GM19043 (cell line): ENCODE results near the gene TXNL4B.
A peak's percentile ranks its signal among the peaks of the same experiment; 100 is the strongest.
"Not testable (repeated sequence)": the region's sequence is repeated elsewhere in the genome, so short reads cannot be mapped to it uniquely, and the experiment has no call there.

Experiments
- ATAC-seq: cut with Tn5 transposase; IDR thresholded peaks from one replicate; pipeline ENCODE4 v1.9.1; 2021; ENCODE audit warnings: low read depth; ENCODE audit not compliant: unreplicated experiment

TXNL4B gene

GRCh38 chr16:72076991-72077706 lies 16.3 kb downstream of the TXNL4B start:
- ATAC-seq, result not testable (repeated sequence)

GRCh38 chr16:72075067-72075466 lies 18.4 kb downstream of the TXNL4B start:
- not testable (repeated sequence) for ATAC-seq

- ATAC-seq, result no peak
Measured at GRCh38 chr16:72073560-72074230, 19.7 kb downstream of the TXNL4B start.

- ATAC-seq, result no peak
Measured at GRCh38 chr16:72072514-72073342, 20.7 kb downstream of the TXNL4B start.

GRCh38 chr16:72068930-72069329 lies 24.5 kb downstream of the TXNL4B start:
- no peak for ATAC-seq

GRCh38 chr16:72066747-72067146 lies 26.7 kb downstream of the TXNL4B start:
- peak; percentile 56 for ATAC-seq

GRCh38 chr16:72064361-72064894 lies 29.0 kb downstream of the TXNL4B start:
- no peak for ATAC-seq

GRCh38 chr16:72061564-72061963 lies 31.9 kb downstream of the TXNL4B start:
- ATAC-seq, result no peak

GRCh38 chr16:72060405-72060804 lies 33.0 kb downstream of the TXNL4B start:
- ATAC-seq, result no peak

- ATAC-seq, result not testable (repeated sequence)
Measured at GRCh38 chr16:72059060-72059459, 34.4 kb downstream of the TXNL4B start.

- not testable (repeated sequence) for ATAC-seq
Measured at GRCh38 chr16:72057313-72057712, 36.1 kb downstream of the TXNL4B start.

- ATAC-seq, result no peak
Measured at GRCh38 chr16:72055911-72056310, 37.5 kb downstream of the TXNL4B start.

- not testable (repeated sequence) for ATAC-seq
Measured at GRCh38 chr16:72054254-72054847, 39.1 kb downstream of the TXNL4B start, which contains the start of gene HP. Gene HP, plus strand, starts transcription at chr16:72054505. Its CDS starts 148 bp downstream, at chr16:72054653.

- ATAC-seq, result no peak
Measured at GRCh38 chr16:72051818-72052217, 41.6 kb downstream of the TXNL4B start.

- ATAC-seq, result no peak
Measured at GRCh38 chr16:72050769-72051464, 42.5 kb downstream of the TXNL4B start.

- ATAC-seq, result no peak
Measured at GRCh38 chr16:72049110-72049509, 44.3 kb downstream of the TXNL4B start.

- no peak for ATAC-seq
Measured at GRCh38 chr16:72044825-72045359, 48.5 kb downstream of the TXNL4B start.

GRCh38 chr16:72044296-72044695 lies 49.1 kb downstream of the TXNL4B start:
- ATAC-seq, result no peak

- ATAC-seq, result no peak
Measured at GRCh38 chr16:72043539-72043938, 49.9 kb downstream of the TXNL4B start.

GRCh38 chr16:72043058-72043457 lies 50.4 kb downstream of the TXNL4B start:
- ATAC-seq, result no peak
